GM19455 (cell line): ENCODE measurements around the gene ROBO3.

Source experiments
- ATAC-seq: cut with Tn5 transposase; IDR thresholded peaks from one replicate; pipeline ENCODE4 v1.9.1; 2021; ENCODE audit not compliant: unreplicated experiment

Gene ROBO3

DNA sequence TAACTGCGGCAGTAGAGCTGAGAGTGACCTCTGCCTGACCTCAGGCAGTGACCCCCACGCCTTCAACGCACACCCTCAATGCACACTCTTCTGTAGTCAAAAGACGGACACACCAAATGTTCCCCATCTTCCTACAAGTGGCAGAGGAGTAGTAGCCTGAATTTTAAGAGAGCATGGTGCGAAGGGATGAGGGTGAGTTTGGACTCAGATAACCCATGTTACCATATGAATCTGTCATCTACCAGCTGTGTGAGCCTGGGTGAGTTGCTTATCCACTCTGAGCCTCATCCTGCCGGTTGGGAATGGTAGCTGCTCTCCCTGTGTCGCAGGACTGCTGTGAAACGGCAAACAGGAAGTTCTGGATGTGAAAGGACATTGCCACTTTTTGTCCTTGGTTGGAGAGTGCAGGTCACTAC is 20.6 kb upstream of the ROBO3 start:
- no peak for ATAC-seq

DNA sequence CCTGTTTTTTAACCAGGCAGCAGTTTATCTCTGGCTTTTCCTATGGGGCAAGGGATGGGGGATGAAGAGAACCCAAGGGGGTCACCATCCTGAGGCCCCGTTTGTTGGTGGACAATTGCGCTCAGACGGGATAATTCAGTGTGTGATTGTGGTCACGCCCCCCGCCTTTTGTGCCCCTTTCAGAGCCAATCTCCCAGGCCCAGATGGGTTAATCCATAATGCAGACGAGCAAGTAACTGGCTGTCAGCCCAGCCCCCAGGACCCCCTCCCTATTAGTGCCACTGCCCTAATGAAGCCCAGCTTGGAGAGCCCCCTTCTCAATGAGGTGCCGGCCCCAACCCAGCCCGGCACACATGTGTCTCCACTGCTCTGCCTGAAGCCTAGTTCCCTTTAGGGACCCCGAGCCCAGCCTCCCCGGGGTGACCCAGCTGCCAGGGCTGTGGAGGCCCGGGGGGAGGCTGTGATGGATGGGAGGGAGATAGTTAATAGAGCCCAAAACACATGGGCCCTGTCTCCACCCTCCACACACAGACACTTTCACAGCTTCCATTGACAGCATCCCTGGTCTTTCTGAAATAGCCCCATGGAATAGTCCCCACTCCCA is 19.1 kb upstream of the ROBO3 start:
- ATAC-seq = no peak

DNA sequence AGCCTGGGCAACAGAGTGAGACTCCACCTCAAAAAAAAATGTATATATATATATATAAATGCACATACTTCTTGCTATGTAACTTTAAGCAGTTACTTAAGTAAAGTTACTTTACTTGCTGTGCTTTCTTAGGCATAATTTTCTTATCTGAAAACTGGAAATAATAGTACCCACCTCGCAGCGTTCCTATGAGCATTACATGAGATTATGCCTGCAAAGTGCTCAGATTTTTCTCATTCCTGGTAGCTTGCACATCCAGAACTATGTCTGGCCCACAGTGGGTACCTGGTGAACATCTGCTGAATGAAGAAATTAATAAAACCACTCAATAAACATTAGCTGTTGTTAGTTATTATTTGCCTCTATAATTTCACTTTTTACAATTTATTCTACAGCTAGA is 6.1 kb upstream of the ROBO3 start:
- ATAC-seq = no peak

DNA sequence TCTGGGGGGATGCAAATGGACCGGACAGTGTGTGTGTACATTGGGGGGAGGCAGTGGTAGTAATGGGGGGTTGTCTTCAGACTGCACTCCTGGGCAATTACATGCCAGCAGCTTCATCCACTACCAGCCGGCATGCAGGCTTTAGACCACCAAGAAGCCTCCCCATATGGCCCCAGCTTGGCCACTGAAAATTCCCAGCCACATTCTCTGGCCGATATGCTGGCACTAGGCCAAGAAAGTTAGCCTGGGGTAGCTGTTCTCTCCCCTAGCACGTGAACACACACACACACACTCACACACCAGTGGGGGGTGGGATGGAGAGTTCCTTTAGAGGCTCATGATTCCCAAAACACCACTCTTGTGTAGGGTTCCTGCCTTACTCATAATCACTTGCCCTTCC is 3.6 kb upstream of the ROBO3 start:
- ATAC-seq = no peak

DNA sequence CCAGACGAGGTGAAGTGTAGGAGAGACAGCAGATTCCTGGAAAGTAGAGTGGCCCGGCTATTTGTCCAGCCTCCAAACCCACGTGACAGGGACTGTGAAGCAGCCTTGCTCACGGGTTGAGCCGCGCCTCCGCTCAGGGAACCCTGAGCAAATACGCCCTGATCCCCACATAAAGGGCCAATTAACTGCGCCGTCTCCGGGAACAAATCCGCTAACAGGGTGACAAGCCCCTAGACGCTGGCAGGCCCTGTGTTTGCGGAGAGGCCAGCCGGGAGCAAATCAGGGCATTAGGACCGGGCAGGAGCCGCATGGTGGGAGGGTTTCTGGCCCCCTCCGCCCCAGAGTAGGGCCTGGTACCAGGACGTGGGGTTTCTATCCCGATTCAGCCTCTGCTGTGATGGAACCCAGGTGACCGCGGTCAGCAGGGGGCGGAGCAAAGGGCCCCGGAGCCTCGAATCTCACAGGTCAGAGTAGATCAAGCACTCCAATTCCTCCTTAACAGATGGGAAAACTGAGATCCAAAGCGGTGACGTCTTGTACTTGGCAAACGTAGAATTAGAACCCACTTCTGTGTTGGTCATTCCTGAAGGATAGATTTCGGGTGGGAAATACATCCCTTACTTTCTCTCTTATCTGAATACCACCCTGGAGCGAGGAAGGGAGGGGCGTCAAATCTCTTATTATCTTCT is 2.0 kb upstream of the ROBO3 start:
- no peak for ATAC-seq

DNA sequence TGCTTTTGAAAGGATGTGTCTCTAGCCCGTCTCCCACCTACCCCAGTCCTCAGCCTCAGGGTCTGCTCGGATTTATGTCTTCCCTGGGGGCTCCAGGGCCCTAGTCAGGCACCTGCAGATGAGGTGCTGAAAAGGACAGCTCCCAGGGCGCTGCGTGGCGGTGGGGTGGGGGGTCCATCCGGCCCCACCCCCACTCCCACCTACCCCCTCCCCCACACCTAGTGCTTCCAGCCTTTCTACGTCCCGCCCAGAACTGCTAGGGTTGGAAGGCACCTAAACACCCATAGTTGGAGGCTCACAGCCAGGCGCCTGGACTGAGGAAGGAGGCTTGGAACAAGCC is 1.4 kb upstream of the ROBO3 start:
- ATAC-seq = no peak

DNA sequence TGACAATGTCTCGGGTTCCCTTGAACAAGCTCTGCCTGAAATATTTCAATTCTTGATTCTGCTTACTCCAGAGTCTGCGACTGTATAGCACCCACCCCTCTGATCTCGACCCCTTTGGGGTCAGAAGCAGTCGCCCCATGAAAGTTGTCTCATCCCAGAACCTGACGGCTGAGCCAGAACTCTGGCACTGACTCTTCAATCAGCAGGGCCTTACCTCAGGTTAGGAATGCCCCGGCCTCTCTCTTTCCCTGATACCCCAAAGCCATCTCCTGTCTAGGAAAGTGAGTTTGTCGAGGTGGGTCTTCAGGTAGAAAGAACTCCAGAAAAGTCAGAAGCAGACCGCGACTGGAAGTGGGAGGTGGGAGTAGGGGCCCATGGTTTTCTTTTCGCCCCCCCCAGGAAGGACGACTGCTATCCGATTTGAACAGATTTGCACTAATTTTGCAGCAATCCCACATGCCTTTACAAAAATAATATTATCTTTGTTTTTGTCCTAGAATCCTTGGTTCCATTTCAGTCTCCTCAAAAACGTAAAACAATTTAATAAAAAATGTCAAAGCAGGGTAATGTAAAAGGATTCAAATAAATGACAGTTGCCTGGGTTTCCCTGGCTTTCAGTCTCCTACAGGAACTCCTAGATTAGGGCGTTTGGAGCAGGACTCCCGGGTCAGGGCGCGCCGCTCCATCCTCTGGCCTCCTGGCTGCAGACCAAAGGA is 898 bp upstream of the ROBO3 start:
- no peak for ATAC-seq

DNA sequence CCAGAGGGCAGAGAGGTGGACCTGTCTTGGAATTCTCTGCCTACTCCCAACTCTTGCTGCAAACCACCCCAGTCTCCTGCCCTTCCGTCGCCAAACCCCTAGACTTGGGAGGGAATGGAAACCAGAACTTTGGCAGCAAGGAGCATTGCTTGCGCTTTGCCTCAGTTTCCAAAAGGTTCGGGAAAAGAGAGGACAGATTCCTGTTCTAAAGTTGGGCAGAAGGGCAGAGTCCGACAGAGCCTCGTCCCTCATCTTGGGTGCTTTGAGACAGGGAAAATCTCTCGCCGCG is 396 bp upstream of the ROBO3 start:
- ATAC-seq = no peak

DNA sequence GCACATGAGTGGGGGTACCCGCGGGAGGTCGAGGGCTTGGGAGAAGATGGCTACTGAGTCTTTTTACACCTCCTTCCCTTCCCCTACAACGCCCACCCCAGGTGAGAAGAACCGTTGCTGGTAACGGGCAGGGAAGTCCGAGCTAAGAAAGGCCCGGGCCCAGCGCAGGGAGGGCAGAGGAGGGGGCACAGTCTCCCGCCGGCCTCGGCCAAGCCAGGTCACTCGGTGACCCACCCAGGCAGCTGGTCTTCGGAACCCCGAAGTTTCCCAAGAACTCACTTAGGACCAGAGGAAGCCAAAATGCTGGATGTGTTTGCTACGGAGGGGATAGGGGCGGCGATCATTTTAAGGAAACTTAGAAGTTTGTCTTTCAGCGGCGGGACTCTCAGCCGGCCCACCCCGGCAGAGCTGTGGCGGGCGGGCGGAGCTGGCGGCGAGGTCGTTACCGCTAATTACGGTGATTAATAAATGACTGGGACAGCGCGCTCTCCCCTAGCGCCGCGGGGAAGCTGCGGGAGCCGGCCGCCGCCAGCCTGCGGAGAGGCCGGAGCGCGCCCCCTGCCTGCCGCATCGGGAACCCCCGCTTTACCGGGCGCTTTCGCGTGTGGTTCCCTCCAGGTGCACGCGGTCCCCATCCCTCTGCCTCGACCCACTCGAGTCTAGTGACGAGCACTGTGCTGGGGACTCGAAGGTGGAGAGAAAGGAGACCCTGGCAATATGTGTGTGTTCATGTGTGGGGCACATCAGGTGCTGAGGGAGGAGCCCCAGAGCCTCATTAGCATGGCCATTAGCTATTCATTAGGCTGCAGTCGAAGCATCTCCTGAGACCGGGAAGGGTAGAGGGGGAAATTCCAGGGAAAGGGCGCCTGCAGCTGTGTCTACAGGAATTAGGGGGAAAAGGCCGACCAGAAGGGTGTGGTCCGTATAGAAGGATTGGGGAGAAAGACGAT is 945 bp downstream of the ROBO3 start:
- ATAC-seq = no peak

DNA sequence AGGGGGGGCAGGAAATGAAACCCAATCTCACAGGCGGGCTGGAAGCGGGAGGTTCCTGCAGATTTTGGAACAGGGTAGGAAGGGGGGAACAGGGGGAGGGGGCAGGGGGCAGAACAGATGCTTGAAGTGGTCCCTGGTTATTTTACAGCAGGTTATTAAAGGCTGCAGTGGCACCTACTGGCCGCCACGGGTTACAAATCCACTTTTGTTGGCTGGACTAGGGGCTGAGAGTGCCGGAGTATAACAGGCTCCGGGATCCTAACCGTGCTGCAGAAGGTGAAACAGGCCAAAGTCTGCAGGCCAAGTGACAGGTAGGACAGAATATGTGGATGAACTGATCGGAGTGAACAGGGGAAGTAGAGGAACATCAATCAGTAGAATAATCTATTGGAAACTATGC is 2.5 kb downstream of the ROBO3 start:
- peak; percentile 64 for ATAC-seq

DNA sequence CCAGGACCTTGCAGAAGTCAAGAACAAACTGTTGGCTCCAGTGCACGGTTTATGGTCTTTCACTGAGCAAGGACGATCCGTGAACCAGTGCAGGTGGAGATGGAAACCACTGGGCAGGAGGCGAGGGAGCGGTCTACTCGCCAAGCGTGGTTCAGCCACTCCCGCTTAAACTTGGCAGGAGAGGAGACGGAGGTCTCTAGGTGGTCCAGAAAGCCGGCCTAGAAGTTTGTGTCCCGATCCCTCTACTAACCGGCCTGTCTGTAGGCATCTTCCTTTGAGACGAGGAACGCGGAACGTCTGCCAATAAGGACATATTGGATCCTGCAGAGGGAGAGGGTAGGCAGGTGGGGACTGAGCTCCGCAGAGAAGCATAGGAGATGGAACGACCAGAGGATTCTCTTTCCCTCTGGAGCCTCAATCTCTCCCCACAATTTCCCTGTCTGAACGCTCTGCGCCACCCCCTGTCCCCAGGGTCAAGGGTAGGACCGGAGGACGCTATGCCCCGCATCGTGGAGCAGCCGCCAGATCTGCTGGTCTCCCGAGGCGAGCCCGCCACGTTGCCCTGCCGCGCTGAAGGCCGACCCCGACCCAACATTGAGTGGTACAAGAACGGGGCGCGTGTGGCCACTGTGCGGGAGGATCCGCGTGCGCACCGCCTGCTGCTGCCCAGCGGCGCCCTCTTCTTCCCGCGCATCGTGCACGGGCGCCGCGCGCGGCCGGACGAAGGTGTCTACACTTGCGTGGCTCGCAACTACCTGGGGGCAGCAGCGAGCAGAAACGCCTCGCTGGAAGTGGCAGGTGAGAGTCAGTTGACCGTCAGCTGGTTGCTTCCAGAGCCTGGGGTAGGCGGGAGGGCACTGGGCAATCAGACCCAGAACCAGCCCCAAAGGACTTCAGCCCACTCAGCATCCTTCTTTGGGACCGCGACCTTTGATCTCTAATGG is 3.4 kb downstream of the ROBO3 start:
- ATAC-seq = no peak

DNA sequence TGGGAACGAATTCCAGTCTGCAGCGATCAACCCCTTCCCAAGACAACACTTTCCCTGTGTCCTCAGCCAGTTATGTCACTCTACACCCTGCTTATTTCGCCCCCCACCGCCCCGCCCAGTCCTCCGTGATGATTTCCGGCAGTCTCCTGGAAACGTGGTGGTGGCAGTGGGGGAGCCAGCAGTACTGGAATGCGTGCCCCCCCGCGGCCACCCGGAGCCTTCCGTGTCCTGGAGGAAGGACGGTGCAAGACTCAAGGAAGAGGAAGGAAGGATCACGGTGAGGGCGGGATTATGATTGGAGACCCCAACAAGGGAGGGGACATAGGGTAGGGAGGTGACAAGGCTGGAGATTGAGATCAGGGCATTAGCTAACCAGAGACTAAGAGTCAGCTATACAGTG is 4.1 kb downstream of the ROBO3 start:
- ATAC-seq = no peak

DNA sequence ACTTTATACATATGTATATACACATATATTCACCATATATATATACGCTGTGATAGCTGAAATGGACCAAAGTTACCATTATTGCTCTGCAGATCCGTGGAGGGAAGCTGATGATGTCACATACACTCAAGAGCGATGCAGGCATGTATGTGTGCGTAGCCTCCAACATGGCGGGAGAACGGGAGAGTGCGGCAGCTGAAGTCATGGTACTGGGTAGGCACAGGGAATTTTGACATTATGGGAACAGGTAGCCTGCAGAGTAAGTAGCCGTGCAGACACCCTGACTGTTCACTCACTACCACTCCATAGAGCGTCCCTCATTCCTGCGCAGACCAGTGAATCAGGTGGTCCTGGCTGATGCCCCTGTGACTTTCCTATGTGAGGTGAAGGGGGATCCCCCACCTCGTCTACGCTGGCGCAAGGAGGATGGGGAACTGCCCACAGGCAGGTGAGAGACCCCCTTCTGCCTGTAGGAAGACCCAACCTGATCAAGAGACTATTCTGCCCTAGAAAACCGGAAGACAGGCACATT is 4.7 kb downstream of the ROBO3 start:
- no peak for ATAC-seq

DNA sequence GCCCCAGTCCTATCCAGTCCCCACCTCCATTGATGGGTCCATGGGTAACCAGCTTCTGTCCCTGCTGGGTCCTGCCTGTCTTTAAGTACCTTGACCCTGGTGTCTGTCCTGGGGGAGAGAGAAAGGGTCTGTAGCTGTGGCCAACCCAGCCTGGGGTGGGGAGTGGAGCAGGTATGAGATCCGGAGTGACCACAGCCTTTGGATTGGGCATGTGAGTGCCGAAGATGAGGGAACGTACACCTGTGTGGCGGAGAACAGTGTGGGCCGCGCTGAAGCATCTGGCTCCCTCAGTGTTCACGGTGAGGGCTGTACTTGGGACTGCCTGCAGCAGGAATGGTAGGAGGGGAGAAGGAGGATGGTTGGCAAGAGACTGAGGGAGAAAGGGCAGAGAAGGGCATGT is 5.2 kb downstream of the ROBO3 start:
- no peak for ATAC-seq

DNA sequence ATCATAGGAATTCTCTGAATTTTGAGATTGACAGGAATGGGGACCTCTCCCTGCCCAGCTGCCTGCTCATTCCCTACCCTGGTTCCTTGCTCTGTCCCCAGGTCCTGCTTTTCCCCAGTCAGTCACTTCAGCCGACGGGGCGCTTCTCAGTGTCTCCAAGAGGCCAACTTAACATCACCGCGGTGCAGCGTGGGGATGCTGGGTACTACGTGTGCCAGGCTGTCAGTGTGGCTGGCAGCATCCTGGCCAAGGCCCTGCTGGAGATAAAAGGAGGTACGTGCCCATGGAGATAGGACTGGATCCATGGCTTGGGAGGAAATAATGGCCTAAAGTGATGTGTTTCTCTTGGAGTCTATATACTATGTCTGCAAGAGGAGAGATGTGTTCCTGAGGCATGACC is 7.0 kb downstream of the ROBO3 start:
- ATAC-seq = no peak

DNA sequence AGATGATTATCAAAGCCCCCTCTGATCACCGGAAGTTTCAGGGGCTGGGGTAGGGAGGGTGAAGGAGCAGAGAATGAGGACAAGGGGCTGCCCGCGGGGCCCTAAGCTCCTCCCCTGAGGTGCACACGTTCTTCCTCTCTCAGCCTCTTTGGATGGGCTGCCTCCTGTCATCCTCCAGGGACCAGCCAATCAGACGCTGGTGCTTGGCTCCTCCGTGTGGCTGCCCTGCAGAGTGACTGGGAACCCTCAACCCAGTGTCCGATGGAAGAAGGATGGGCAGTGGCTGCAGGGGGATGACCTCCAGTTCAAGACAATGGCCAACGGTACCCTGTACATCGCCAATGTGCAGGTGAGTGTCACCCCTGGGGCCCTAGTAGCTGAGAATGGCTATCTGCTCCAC is 7.5 kb downstream of the ROBO3 start:
- no peak for ATAC-seq

DNA sequence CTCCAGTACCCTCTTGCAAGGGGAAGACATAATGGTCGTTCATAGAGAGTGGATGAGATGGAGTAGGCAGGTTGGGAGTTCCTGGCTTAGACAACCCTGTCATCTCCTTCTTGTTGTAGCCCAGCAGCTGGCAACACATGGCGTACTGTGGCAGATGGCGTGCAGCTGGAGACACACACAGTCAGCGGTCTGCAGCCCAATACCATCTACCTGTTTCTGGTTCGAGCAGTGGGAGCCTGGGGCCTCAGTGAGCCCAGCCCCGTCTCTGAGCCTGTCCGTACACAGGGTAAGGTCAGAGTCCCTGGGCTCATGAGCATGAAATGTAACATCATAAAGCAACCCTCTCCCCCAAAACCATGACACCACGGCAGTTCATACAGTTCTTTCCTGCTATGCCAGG is 8.7 kb downstream of the ROBO3 start:
- no peak for ATAC-seq

DNA sequence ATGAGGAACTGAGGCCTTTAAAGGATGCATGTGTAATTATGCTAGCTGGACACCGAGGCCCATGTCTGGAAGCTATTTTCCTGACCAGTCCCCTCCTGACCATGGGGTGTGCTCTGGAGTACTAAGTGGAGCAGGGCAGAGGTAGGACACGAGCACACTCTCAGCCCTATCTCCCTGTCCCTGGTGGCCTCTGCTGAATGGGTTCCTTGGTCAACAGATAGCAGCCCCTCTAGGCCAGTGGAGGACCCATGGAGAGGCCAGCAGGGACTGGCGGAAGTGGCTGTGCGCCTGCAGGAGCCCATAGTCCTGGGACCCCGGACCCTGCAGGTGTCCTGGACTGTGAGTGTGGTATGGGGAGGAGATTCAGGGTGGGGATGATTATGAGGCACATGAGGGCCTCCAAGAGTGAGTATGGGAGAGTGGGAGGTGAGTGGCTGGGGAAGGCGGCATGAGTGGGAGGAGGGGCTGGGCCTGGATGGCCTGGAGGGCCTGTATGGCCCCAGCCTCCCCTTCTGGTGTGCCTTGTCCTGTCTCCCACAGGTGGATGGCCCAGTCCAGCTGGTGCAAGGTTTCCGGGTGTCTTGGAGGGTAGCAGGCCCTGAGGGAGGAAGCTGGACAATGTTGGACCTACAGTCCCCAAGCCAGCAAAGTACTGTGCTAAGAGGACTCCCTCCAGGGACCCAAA is 9.5 kb downstream of the ROBO3 start:
- no peak for ATAC-seq

DNA sequence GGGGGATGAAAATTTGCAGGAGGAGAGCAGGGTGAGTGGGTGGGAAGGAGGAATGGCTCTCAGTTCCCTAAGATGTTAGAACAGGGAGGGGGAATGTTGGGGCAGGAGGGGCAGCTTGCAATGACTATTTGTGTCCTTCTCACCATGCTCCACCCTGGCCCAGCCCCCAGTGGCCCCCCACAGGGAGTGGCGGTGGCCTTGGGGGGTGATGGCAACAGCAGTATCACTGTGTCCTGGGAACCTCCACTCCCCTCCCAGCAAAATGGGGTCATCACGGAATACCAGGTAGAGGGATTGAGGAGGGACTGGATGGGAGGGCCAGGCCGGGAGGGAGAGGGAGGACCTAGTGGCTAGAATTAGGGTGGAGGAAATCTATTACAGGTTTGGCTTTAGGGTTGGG is 10.2 kb downstream of the ROBO3 start:
- no peak for ATAC-seq
